Panc1 (cell line): ENCODE results near the gene HMCN2. TPM values are rescaled to one million over a fixed set of nuclear protein-coding genes. Genes with fewer than 3 reads are reported as not detected.

Source experiments
- ATAC-seq: fragments of 200-7000 bp; cut with Tn5 transposase; 2 replicates; pipeline ENCODE4 v1.9.1; 2020; ENCODE audit warnings: mild to moderate bottlenecking, moderate library complexity
- BruUV-seq: library from RNA; stranded (reverse); fragments of 400-500 nt; replicated peaks from 2 replicates; lab custom pipeline; 2021; lab: Mats Ljungman, UMichigan
- CTCF ChIA-PET: fragments of 300-600 bp; sonication (Branson Sonifier 250); formaldehyde crosslinking; loops from one replicate; lab custom pipeline; 2022; ENCODE audit warnings: antibody characterized with exemption; lab: Charles Lee
- POLR2A ChIA-PET: fragments of 300-600 bp; sonication (Branson Sonifier 250); formaldehyde crosslinking; loops from one replicate; lab custom pipeline; 2022; ENCODE audit warnings: antibody characterized with exemption; lab: Charles Lee
- DNase-seq: peaks from one replicate; pipeline ENCODE4 v3.0.0-alpha.2; 2010; ENCODE audit warnings: low read depth, low spot score
- H3K27ac ChIP-seq: 2 replicates; pipeline ENCODE4 v1.5.1; 2011; ENCODE audit warnings: mild to moderate bottlenecking, low read length, inconsistent platforms
- H3K27me3 ChIP-seq: fragments of 200-500 bp; sonication (Bioruptor generic); 2 replicates; pipeline ENCODE4 v1.6.0; 2014; ENCODE audit warnings: low read length, inconsistent platforms; ENCODE audit not compliant: control insufficient read depth, insufficient read depth
- H3K36me3 ChIP-seq: fragments of 200-500 bp; sonication (Bioruptor generic); 2 replicates; pipeline ENCODE4 v1.5.1; 2014; ENCODE audit warnings: inconsistent platforms, mild to moderate bottlenecking, low read length, moderate library complexity; ENCODE audit not compliant: control insufficient read depth, insufficient read depth
- H3K4me1 ChIP-seq: 2 replicates; pipeline ENCODE4 v1.5.1; 2011; ENCODE audit warnings: inconsistent platforms, mild to moderate bottlenecking, low read length, moderate library complexity; ENCODE audit not compliant: control insufficient read depth, insufficient read depth
- H3K4me3 ChIP-seq, 2 experiments: 2 replicates each; pipeline ENCODE4 v1.5.1; 2011 to 2012; ENCODE audit warnings: low read depth in 2 of 2, low read length in 2 of 2, mild to moderate bottlenecking in 2 of 2, inconsistent platforms in 1 of 2, moderate library complexity in 1 of 2
- H3K9me3 ChIP-seq: fragments of 200-500 bp; sonication (Bioruptor generic); 2 replicates; pipeline ENCODE4 v1.5.1; 2014; ENCODE audit warnings: low read depth, mild to moderate bottlenecking, inconsistent platforms, low read length, moderate library complexity; ENCODE audit not compliant: control insufficient read depth, insufficient read depth
- CTCF ChIP-seq: fragments of 450-650 bp; IDR thresholded peaks from 2 replicates; pipeline ENCODE4 v1.5.1; 2017; ENCODE audit warnings: mild to moderate bottlenecking
- POLR2AphosphoS5 ChIP-seq: IDR thresholded peaks from 2 replicates; pipeline ENCODE4 v1.6.1; 2012; ENCODE audit warnings: mild to moderate bottlenecking, low read depth, low read length, moderate library complexity
- SIN3A ChIP-seq: IDR thresholded peaks from 2 replicates; pipeline ENCODE4 v1.6.1; 2012; ENCODE audit warnings: low read depth, mild to moderate bottlenecking, low read length, moderate library complexity, borderline replicate concordance; ENCODE audit not compliant: insufficient read depth
- TCF7L2 ChIP-seq: IDR thresholded peaks from 2 replicates; pipeline ENCODE4 v1.6.1; 2011; ENCODE audit warnings: mild to moderate bottlenecking, low read depth, low read length, inconsistent platforms
- in situ Hi-C: cut with HindIII; loops from 2 replicates; pipeline ENCODE4 v1.10.0; 2016; ENCODE audit warnings: low sequenced_read_pairs, low pct_unique_long_range_greater_than_20kb
- intact Hi-C: fragments of 100-400 bp; cut with micrococcal nuclease; formaldehyde crosslinking; loops from one replicate; pipeline ENCODE4 v1.10.0; 2022; ENCODE audit not compliant: unreplicated experiment
- total RNA-seq: library from RNA; stranded (reverse); gene quantifications from one replicate; pipeline ENCODE4 v1.2.1, GENCODE V29; 2021; ENCODE audit not compliant: unreplicated experiment
- TF ChIP-seq, protein P1 (sequence below), 2 experiments: IDR thresholded peaks; 2 replicates each; pipeline ENCODE4 v1.6.1; 2011 to 2012; ENCODE audit warnings: low read depth in 2 of 2, control low read depth in 1 of 2, low read length in 1 of 2, mild to moderate bottlenecking in 1 of 2, moderate library complexity in 1 of 2; ENCODE audit not compliant: insufficient read depth in 1 of 2

HMCN2 gene
- total RNA-seq, 1 experiment from 2014 or later: 0.05 TPM

GRCh38 chr9:130348881-130349280 is 83.3 kb downstream of the HMCN2 start:
- no TSS peak for BruUV-seq
- Histone ChIP-seq H3K27ac (no peak overlapping the region), H3K27me3 (no peaks in the 10 kb centered on the region), H3K9me3 (no peaks in the 10 kb centered on the region), H3K4me3 (no peak overlapping the region), H3K4me1 (no peaks in the 10 kb centered on the region), H3K36me3 (no peaks in the 10 kb centered on the region)
- ATAC-seq (no peak), DNase-seq (no peak)
- intact Hi-C loops (no loop called here), in situ Hi-C loops (no loop called here)
- CTCF ChIA-PET: interaction anchor here (0.7 kb wide), 1 partner anchor 8 kb away, joined by 14 read pairs; no protein-coding TSS in a partner anchor
- TF ChIP-seq CTCF: no peak
- TF ChIP-seq TCF7L2: no peak
- TF ChIP-seq POLR2AphosphoS5: no peak
- no peak for TF ChIP-seq SIN3A
- TF ChIP-seq, protein P1, sequence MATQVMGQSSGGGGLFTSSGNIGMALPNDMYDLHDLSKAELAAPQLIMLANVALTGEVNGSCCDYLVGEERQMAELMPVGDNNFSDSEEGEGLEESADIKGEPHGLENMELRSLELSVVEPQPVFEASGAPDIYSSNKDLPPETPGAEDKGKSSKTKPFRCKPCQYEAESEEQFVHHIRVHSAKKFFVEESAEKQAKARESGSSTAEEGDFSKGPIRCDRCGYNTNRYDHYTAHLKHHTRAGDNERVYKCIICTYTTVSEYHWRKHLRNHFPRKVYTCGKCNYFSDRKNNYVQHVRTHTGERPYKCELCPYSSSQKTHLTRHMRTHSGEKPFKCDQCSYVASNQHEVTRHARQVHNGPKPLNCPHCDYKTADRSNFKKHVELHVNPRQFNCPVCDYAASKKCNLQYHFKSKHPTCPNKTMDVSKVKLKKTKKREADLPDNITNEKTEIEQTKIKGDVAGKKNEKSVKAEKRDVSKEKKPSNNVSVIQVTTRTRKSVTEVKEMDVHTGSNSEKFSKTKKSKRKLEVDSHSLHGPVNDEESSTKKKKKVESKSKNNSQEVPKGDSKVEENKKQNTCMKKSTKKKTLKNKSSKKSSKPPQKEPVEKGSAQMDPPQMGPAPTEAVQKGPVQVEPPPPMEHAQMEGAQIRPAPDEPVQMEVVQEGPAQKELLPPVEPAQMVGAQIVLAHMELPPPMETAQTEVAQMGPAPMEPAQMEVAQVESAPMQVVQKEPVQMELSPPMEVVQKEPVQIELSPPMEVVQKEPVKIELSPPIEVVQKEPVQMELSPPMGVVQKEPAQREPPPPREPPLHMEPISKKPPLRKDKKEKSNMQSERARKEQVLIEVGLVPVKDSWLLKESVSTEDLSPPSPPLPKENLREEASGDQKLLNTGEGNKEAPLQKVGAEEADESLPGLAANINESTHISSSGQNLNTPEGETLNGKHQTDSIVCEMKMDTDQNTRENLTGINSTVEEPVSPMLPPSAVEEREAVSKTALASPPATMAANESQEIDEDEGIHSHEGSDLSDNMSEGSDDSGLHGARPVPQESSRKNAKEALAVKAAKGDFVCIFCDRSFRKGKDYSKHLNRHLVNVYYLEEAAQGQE (IDR thresholded peaks at IDR 0.05; ENCODE audit: insufficient read depth in 1 of 2, low read depth in 2 of 2, low read length in 1 of 2): no peak
- POLR2A ChIA-PET: no interaction called here

- in situ Hi-C loops (no loop called here), intact Hi-C loops (no loop called here)
- no peak for ATAC-seq
- no TSS peak for BruUV-seq
- H3K4me1 ChIP-seq: no peaks in the 10 kb centered on the region
- TF ChIP-seq, protein P1 (IDR thresholded peaks at IDR 0.05; ENCODE audit: insufficient read depth in 1 of 2, low read depth in 2 of 2, low read length in 1 of 2): no peak
- TF ChIP-seq CTCF: no peak
- no peak for TF ChIP-seq TCF7L2
- TF ChIP-seq POLR2AphosphoS5: no peak
- TF ChIP-seq SIN3A: no peak
- H3K9me3 ChIP-seq: no peaks in the 10 kb centered on the region
- H3K27ac ChIP-seq: no peak overlapping the region
- H3K4me3 ChIP-seq: no peak overlapping the region
- H3K27me3 ChIP-seq: no peaks in the 10 kb centered on the region
- POLR2A ChIA-PET: no interaction called here
- DNase-seq: no peak
- H3K36me3 ChIP-seq: no peaks in the 10 kb centered on the region
- CTCF ChIA-PET: interaction anchor here (0.7 kb wide), 1 partner anchor 9 kb away, joined by 14 read pairs; no protein-coding TSS in a partner anchor
Measured at GRCh38 chr9:130349398-130349797, 83.8 kb downstream of the HMCN2 start.
